GM10248 (cell line): ENCODE data around the gene FAAH.
A peak's percentile ranks its signal among the peaks of the same experiment; 100 is the strongest.
"Not testable (repeated sequence)": the region's sequence is repeated elsewhere in the genome, so short reads cannot be mapped to it uniquely, and the experiment has no call there.

Source experiments
- CTCF ChIA-PET: fragments of 300-600 bp; sonication (Branson Sonifier 250); formaldehyde crosslinking; extraction: SDS; loops from one replicate; lab custom pipeline; 2021; ENCODE audit warnings: antibody characterized with exemption; lab: Yijun Ruan, JAX
- POLR2A ChIA-PET: fragments of 350-650 bp; sonication (Branson Sonifier 250); formaldehyde crosslinking; extraction: SDS; loops from one replicate; lab custom pipeline; 2020; ENCODE audit warnings: antibody characterized with exemption; lab: Yijun Ruan, JAX
- DNase-seq: peaks from one replicate; pipeline ENCODE4 v3.0.0; 2012; ENCODE audit errors: extremely low spot score
- CTCF ChIP-seq: IDR thresholded peaks from 2 replicates; pipeline ENCODE4 v1.5.1; 2012; ENCODE audit warnings: mild to moderate bottlenecking, low read depth; ENCODE audit errors: extremely low read depth, missing control alignments, control extremely low read depth

The FAAH gene

GRCh38 chr1:46364612-46365011 is 29.5 kb upstream of the FAAH start:
- ChIA-PET CTCF (interaction anchor here (8.4 kb wide), 1 partner anchor 16 kb away, joined by 51 read pairs; no protein-coding TSS in a partner anchor), POLR2A (interaction anchor here (0.5 to 0.6 kb wide), 3 partner anchors 25 to 56 kb away, joined by 3 to 4 read pairs (median 3); no protein-coding TSS in a partner anchor)
- no peak for DNase-seq
- TF ChIP-seq CTCF = no peak

GRCh38 chr1:46365796-46366195 is 28.3 kb upstream of the FAAH start:
- CTCF ChIA-PET = interaction anchor here (2.1 to 8.4 kb wide), 2 partner anchors 13 to 17 kb away, joined by 4 to 51 read pairs; no protein-coding TSS in a partner anchor
- DNase-seq, POLR2A ChIA-PET: not testable (repeated sequence)

GRCh38 chr1:46367072-46367471 is 27.0 kb upstream of the FAAH start:
- POLR2A ChIA-PET = interaction anchor here (0.7 kb wide), 1 partner anchor 38 kb away, joined by 10 read pairs; no protein-coding TSS in a partner anchor
- no peak for TF ChIP-seq CTCF
- DNase-seq = no peak
- CTCF ChIA-PET = interaction anchor here (1.4 to 8.4 kb wide), 3 partner anchors 11 to 18 kb away, joined by 3 to 51 read pairs (median 4); no protein-coding TSS in a partner anchor

- CTCF ChIA-PET = interaction anchor here (1.4 to 8.4 kb wide), 2 partner anchors 10 to 19 kb away, joined by 3 to 51 read pairs; no protein-coding TSS in a partner anchor
- POLR2A ChIA-PET, DNase-seq: not testable (repeated sequence)
Observed at GRCh38 chr1:46367701-46368100, 26.4 kb upstream of the FAAH start.

GRCh38 chr1:46368791-46369190 is 25.3 kb upstream of the FAAH start:
- DNase-seq = no peak
- TF ChIP-seq CTCF = no peak
- POLR2A ChIA-PET = no interaction called here
- CTCF ChIA-PET = interaction anchor here (8.4 kb wide), 1 partner anchor 20 kb away, joined by 51 read pairs; no protein-coding TSS in a partner anchor

GRCh38 chr1:46369542-46370213 is 24.4 kb upstream of the FAAH start:
- CTCF ChIA-PET = interaction anchor here (1.0 kb wide), 1 partner anchor 8 kb away, joined by 3 read pairs; no protein-coding TSS in a partner anchor
- DNase-seq = no peak
- no peak for TF ChIP-seq CTCF
- POLR2A ChIA-PET = no interaction called here

- TF ChIP-seq CTCF = no peak
- POLR2A ChIA-PET = no interaction called here
- peak; percentile 44 for DNase-seq
- CTCF ChIA-PET = interaction anchor here (1.0 to 1.3 kb wide), 2 partner anchors 9 to 11 kb away, joined by 3 read pairs; no protein-coding TSS in a partner anchor
Observed at GRCh38 chr1:46370214-46370633, 23.9 kb upstream of the FAAH start.
